GM18498 (cell line): Measurements from ENCODE around the gene CEACAM4.
"Not testable (repeated sequence)": the region's sequence is repeated elsewhere in the genome, so short reads cannot be mapped to it uniquely, and the experiment has no call there.

ENCODE experiments used
- ATAC-seq: cut with Tn5 transposase; IDR thresholded peaks from one replicate; pipeline ENCODE4 v1.9.1; 2021; ENCODE audit warnings: mild to moderate bottlenecking, moderate library complexity; ENCODE audit not compliant: unreplicated experiment

Gene CEACAM4

DNA sequence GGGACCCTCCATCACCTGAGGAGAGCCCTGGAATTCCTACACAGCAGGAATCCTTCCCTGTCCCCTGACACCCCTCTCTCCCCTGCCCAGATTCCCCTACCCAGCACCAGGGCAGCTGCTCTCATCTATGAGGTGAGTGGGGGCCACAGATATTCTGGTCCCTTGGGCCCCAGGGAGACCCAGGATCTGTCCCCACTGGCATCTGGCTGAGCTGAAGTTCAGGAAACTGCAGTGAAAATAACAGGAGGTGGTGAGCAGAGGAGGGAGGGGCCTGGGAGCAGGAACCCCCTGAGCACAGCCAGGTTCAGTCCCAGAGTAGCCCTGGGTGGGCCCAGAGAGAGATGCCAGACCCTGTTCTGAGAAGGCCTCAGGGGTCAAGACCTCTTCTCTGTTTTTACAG is 40.8 kb downstream of the CEACAM4 start:
- no peak for ATAC-seq

DNA sequence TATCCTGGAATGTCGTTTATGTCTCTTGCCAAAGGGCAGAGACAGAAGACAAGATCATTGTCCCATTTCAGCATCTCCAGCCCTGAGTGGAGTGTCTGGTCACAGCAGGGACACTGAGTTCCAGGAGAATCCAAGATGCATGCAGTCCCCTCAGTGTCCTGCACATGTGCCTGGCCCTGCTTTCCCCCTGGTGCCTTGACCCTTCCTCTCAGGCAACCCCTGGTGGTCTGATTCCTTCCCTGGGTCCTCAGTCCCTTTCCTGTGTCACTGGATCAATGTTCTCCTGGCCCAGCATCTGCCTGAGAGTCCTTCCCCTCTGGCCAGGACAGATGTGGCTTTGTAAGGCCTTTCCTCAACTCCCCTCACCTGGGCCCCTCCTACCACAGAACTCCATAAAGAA is 41.9 kb downstream of the CEACAM4 start:
- no peak for ATAC-seq

DNA sequence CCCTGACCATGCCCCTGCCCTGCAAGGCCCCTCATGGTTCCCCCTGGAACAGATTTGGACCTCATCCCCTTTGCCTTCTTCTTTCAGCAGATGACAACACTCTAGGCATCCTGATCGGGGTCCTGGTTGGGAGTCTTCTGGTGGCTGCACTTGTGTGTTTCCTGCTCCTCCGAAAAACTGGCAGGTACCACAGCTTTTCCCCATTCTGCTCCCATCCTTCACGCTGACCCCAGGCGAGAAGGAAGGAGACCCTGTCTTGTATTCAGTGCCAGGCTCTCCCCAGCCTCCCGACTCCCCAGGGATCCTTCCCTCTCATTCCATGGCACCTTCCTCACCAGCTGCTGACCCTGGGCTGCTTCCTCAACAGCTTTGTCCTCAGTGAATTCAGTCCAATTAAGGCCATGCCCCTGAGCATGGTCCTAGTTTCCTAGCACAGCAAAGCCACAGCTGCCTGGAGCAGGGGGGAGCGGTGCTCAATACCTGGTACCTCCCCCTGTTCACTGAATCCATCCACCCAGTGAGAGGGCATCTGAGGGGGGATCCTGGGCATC is 42.5 kb downstream of the CEACAM4 start:
- no peak for ATAC-seq

GRCh38 chr19:41582577-41583182 is 44.2 kb downstream of the CEACAM4 start:
- ATAC-seq, result not testable (repeated sequence)

GRCh38 chr19:41581068-41581467 is 45.8 kb downstream of the CEACAM4 start:
- not testable (repeated sequence) for ATAC-seq

- no peak for ATAC-seq
These were observed 48.0 kb downstream of the CEACAM4 start for GRCh38 chr19:41578886-41579285.

DNA sequence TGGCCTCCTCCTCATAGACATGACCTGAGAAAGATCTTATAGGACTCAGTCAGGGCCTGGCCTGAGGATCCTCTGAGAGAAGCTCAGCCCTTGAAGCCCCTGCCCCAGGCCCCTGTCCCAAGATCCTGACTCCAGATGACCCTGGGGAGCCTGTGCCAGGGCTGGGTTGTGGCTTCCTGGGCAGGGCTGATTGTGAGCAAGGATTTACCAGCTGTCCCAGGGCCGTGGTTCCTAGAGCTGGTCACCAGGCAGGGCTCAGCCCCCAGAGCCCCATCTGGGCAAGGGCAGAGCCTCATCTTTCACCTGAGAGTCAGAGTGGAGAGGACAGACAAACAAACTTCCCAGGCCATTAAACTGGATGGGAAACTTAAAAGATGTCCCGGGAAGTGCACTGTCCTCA is 49.0 kb downstream of the CEACAM4 start:
- ATAC-seq, result no peak

GRCh38 chr19:41577144-41577830 is 49.6 kb downstream of the CEACAM4 start:
- ATAC-seq, result no peak

GRCh38 chr19:41575998-41576397 is 50.9 kb downstream of the CEACAM4 start, which contains the start of gene CEACAM21:
TSS of gene CEACAM21 (plus strand) at chr19:41576166. CDS start at chr19:41576275, 109 bp downstream.
- ATAC-seq, result peak; percentile 78

GRCh38 chr19:41570639-41571112 is 56.2 kb downstream of the CEACAM4 start:
- no peak for ATAC-seq

- no peak for ATAC-seq
These were observed 56.7 kb downstream of the CEACAM4 start for GRCh38 chr19:41570179-41570578.

DNA sequence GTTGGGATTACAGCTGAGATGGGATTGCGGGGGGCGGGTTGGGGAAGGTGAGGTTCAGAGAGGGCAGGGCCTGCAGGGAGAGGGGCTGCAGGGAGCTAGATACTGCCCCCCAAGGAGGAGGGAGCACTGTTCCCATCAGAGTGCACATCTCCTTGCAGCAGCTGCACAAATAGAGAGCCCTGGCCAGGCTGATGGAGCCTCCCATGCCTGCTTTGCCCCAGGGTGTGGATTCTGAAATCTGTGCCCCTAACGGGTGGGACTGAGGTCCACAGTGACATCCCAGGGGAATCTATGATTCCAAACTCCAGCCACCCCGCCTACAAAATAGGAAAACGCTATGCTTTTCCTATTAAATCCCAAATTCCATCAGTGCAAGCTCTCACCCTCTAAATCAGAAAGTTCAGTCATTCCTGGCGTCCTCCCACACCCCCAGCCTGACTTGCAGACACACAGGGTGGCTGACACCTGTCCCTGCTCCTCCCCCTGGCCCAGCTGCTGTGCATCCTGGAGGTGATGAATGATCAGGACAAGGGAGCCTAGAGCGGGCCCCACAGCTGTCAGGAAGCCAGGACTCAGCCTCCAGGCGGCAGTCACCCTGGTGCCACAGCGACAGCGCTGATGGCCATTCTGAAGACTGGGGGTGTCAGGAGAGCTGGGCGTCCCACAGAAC is 57.3 kb downstream of the CEACAM4 start:
- ATAC-seq, result no peak
